OCI-LY3 (cell line): ENCODE results near the gene ZNF362.

Experiments
- EZH2phosphoT487 ChIP-seq: fragments of 200-600 bp; shearing (Covaris generic); IDR thresholded peaks from 2 replicates; pipeline ENCODE4 v1.6.1; 2018; ENCODE audit warnings: antibody characterized with exemption, mixed run types, low read depth
- TF ChIP-seq, protein P1 (sequence below): fragments of 200-600, 300-600 bp; sonication (generic); IDR thresholded peaks from 2 replicates; pipeline ENCODE4 v1.5.1; 2014; ENCODE audit warnings: antibody characterized with exemption, low read length, low read depth

DNA sequence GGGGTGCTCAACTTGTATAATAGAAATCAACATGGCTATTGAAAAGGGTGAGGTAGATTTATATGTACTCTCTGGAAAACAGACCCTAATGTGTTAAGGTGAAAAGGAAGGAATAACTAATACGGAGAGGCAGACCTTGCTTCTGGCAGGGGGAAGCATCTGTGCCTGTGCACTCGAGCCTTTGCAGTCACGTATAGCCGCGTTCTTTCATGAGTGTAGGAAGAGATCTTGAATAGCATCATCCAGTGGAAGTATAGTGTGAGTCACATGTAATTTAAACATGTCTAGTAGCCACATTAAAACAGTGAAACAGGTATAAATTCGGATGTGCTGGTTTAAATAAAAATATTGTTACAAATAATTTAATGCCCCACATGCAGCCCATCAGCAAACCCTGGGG is 61.7 kb downstream of the ZNF362 start:
- TF ChIP-seq, protein P1, sequence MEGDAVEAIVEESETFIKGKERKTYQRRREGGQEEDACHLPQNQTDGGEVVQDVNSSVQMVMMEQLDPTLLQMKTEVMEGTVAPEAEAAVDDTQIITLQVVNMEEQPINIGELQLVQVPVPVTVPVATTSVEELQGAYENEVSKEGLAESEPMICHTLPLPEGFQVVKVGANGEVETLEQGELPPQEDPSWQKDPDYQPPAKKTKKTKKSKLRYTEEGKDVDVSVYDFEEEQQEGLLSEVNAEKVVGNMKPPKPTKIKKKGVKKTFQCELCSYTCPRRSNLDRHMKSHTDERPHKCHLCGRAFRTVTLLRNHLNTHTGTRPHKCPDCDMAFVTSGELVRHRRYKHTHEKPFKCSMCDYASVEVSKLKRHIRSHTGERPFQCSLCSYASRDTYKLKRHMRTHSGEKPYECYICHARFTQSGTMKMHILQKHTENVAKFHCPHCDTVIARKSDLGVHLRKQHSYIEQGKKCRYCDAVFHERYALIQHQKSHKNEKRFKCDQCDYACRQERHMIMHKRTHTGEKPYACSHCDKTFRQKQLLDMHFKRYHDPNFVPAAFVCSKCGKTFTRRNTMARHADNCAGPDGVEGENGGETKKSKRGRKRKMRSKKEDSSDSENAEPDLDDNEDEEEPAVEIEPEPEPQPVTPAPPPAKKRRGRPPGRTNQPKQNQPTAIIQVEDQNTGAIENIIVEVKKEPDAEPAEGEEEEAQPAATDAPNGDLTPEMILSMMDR, result no peak
- no peak for TF ChIP-seq EZH2phosphoT487
